SU-DHL-6 (cell line): Measurements from ENCODE around the gene SPIB.
"Not testable (repeated sequence)": the region's sequence is repeated elsewhere in the genome, so short reads cannot be mapped to it uniquely, and the experiment has no call there.

ENCODE experiments used
- H2AFZ ChIP-seq: fragments of 200-600 bp; sonication (generic); 2 replicates; pipeline ENCODE4 v1.6.1; 2014; ENCODE audit warnings: low read depth, mild to moderate bottlenecking, moderate library complexity, mixed read lengths, antibody characterized with exemption, low read length; ENCODE audit not compliant: severe bottlenecking
- H3F3A ChIP-seq: fragments of 200-600 bp; shearing (Covaris generic); 2 replicates; pipeline ENCODE4 v1.6.0; 2016; ENCODE audit warnings: antibody characterized with exemption, mild to moderate bottlenecking; ENCODE audit not compliant: insufficient read depth
- H3K27ac ChIP-seq: fragments of 200-600 bp; sonication (generic); 2 replicates; pipeline ENCODE4 v1.5.1; 2016; ENCODE audit warnings: low read depth, mild to moderate bottlenecking, low read length, moderate library complexity, mixed read lengths
- H3K27me3 ChIP-seq: fragments of 200-600 bp; sonication (generic), shearing (Covaris generic); 2 replicates; pipeline ENCODE4 v1.6.0; 2014; ENCODE audit warnings: mild to moderate bottlenecking, low read length
- H3K36me3 ChIP-seq: fragments of 200-600 bp; sonication (generic); 2 replicates; pipeline ENCODE4 v1.6.1; 2014; ENCODE audit warnings: mild to moderate bottlenecking, low read length, mixed read lengths
- H3K4me2 ChIP-seq: fragments of 300-600, 200-600 bp; shearing (Covaris generic), sonication (generic); 2 replicates; pipeline ENCODE4 v1.6.0; 2014; ENCODE audit warnings: low read length, low read depth, mild to moderate bottlenecking; ENCODE audit not compliant: poor library complexity, severe bottlenecking
- H3K4me3 ChIP-seq: fragments of 200-600 bp; sonication (generic); 2 replicates; pipeline ENCODE4 v1.5.1; 2014; ENCODE audit warnings: antibody characterized with exemption, low read length, mild to moderate bottlenecking, mixed read lengths; ENCODE audit not compliant: insufficient read depth, poor library complexity, severe bottlenecking
- H3K79me2 ChIP-seq: fragments of 200-600 bp; sonication (generic); 2 replicates; pipeline ENCODE4 v1.6.1; 2014; ENCODE audit warnings: mild to moderate bottlenecking, low read length, moderate library complexity; ENCODE audit not compliant: insufficient read depth
- H3K9ac ChIP-seq: fragments of 200-600 bp; sonication (generic); 2 replicates; pipeline ENCODE4 v1.7.0; 2014; ENCODE audit warnings: mild to moderate bottlenecking, low read length
- H3K9me2 ChIP-seq: fragments of 200-600 bp; sonication (generic); replicated peaks from 2 replicates; pipeline ENCODE4 v1.6.1; 2014; ENCODE audit warnings: low read length; ENCODE audit not compliant: insufficient read depth
- H3K9me3 ChIP-seq: fragments of 200-600 bp; sonication (generic); 2 replicates; pipeline ENCODE4 v1.6.1; 2014; ENCODE audit warnings: low read length, mixed read lengths; ENCODE audit not compliant: insufficient read depth
- H4K20me1 ChIP-seq: fragments of 200-600 bp; sonication (generic); 2 replicates; pipeline ENCODE4 v1.6.1; 2014; ENCODE audit warnings: low read depth, mild to moderate bottlenecking, antibody characterized with exemption, low read length, moderate library complexity, mixed read lengths
- EZH2phosphoT487 ChIP-seq: fragments of 200-600 bp; sonication (generic), shearing (Covaris generic); conservative IDR thresholded peaks from 2 replicates; pipeline ENCODE4 v1.6.1; 2018; ENCODE audit warnings: mild to moderate bottlenecking, antibody characterized with exemption, low read length, moderate library complexity, mixed read lengths
- TF ChIP-seq, protein P1 (sequence below): fragments of 200-600 bp; sonication (generic); IDR thresholded peaks from one replicate; pipeline ENCODE4 v1.5.1; 2017; ENCODE audit warnings: antibody characterized with exemption, mild to moderate bottlenecking, low read length, moderate library complexity; ENCODE audit not compliant: insufficient read depth, poor library complexity, severe bottlenecking

The SPIB gene

DNA sequence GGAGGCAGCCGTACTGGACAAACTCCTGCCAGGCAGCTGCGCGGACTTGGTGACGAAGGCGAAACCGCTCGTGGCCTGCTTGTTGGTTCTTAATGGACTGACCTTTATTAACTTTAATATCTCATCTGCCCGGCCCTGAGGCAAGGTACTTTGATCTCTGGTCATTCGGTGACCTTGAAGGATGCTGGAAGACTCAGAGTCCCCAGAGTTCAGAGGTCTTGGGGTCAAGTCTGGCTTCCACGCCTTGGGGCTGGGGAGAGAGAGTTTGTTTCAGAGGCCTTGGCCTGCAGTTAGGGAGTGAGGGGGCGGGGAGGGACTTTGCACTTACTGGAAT, 47.9 kb downstream of the SPIB start:
- H3K27ac ChIP-seq, result no peak overlapping the region
- no peak overlapping the region for H2AFZ ChIP-seq
- no peak overlapping the region for H3K4me3 ChIP-seq
- H3K9me2 ChIP-seq, result no peaks in the 10 kb centered on the region
- no peaks in the 10 kb centered on the region for H3K9me3 ChIP-seq
- H3K9ac ChIP-seq, result no peak overlapping the region
- no peaks in the 10 kb centered on the region for H3K36me3 ChIP-seq
- TF ChIP-seq, protein P1, sequence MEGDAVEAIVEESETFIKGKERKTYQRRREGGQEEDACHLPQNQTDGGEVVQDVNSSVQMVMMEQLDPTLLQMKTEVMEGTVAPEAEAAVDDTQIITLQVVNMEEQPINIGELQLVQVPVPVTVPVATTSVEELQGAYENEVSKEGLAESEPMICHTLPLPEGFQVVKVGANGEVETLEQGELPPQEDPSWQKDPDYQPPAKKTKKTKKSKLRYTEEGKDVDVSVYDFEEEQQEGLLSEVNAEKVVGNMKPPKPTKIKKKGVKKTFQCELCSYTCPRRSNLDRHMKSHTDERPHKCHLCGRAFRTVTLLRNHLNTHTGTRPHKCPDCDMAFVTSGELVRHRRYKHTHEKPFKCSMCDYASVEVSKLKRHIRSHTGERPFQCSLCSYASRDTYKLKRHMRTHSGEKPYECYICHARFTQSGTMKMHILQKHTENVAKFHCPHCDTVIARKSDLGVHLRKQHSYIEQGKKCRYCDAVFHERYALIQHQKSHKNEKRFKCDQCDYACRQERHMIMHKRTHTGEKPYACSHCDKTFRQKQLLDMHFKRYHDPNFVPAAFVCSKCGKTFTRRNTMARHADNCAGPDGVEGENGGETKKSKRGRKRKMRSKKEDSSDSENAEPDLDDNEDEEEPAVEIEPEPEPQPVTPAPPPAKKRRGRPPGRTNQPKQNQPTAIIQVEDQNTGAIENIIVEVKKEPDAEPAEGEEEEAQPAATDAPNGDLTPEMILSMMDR, result no peak
- no peak for TF ChIP-seq EZH2phosphoT487
- H3K79me2 ChIP-seq, result no peaks in the 10 kb centered on the region
- H3F3A ChIP-seq, result no peaks in the 10 kb centered on the region
- no peak overlapping the region for H3K4me2 ChIP-seq
- no peaks in the 10 kb centered on the region for H4K20me1 ChIP-seq
- no peaks in the 10 kb centered on the region for H3K27me3 ChIP-seq

DNA sequence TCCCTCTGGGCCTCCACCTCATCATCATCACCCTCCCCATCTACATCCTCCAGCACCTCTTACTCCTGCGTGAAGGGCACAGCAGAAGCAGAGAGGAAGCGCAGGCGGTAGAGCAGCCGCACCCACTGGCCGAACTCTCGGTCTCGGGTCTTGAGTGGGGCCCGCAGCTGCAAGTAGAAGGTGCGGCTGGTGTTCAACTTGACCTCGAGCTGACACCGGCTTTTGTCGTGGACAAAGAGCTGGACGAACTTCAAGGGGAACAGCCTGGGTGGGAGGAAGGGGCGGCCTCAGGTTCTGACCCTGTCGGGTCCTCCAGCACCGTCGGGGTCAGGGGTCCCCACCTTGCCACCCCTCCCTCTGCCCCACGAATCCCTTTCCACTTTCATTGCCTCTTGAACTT, 48.8 kb downstream of the SPIB start:
- Histone ChIP-seq H3K27me3 (no peaks in the 10 kb centered on the region), H3K4me2 (no peak overlapping the region), H3K9ac (no peak overlapping the region)

DNA sequence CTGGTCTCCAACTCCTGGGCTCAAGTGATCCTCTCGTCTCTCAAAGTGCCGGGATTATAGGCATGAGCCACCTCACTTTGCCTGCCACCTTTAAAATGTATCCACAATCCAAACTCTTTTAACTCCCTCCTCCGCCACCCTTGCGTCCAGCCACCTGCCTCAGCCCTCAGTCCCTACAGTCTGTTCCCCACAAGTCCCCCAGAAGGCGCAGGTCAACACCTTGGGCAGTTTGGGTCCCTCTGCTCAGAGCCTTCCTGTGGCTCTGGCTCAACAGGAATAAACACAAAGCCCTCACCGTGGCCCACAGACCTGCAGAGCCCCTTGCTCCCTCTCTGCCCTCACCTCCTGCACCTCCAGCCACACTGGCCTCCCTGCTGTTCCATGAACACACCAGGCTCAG, 50.1 kb downstream of the SPIB start:
- Histone ChIP-seq H3K27me3 (no peaks in the 10 kb centered on the region), H4K20me1 (no peaks in the 10 kb centered on the region), H3K4me2 (no peak overlapping the region), H3K36me3 (no peaks in the 10 kb centered on the region), H3K9ac (no peak overlapping the region), H3K4me3 (no peak overlapping the region), H3K27ac (no peak overlapping the region), H2AFZ (no peak overlapping the region), H3K9me3 (no peaks in the 10 kb centered on the region), H3K9me2 (no peaks in the 10 kb centered on the region), H3F3A (no peaks in the 10 kb centered on the region), H3K79me2 (no peaks in the 10 kb centered on the region)
- TF ChIP-seq, protein P1, result no peak
- TF ChIP-seq EZH2phosphoT487, result no peak

More for the DNA sequence above, 48.8 kb downstream of the SPIB start:
- no peaks in the 10 kb centered on the region for H3K79me2 ChIP-seq
- H3K9me3 ChIP-seq, result no peaks in the 10 kb centered on the region
- H3F3A ChIP-seq, result no peaks in the 10 kb centered on the region
- H3K4me3 ChIP-seq, result no peak overlapping the region
- no peak overlapping the region for H2AFZ ChIP-seq
- H3K27ac ChIP-seq, result no peak overlapping the region
- no peaks in the 10 kb centered on the region for H4K20me1 ChIP-seq
- no peaks in the 10 kb centered on the region for H3K9me2 ChIP-seq
- no peaks in the 10 kb centered on the region for H3K36me3 ChIP-seq
- TF ChIP-seq EZH2phosphoT487, result no peak
- TF ChIP-seq, protein P1, result no peak

DNA sequence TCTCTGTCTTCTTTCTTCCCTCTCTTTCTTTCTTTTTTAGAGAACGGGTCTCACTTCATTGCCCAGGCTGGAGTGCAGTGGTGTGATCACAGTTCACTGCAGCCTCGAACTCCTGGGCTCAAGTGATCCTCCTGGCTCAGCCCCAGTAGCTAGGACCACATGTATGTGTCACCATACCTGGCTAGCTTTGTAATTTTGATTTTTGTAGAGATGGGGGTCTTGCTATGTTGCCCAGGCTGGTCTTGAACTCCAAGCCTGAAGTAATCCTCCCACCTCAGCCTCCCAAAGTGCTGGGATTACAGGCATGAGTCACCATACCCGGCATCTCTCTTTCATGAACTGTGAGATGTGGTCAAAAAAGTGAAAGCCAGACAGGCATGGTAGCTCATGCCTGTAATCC, 54.6 kb downstream of the SPIB start:
- H3K9me2 ChIP-seq, H3K4me3 ChIP-seq, H3K36me3 ChIP-seq, H3K9me3 ChIP-seq, H3K27me3 ChIP-seq, H3F3A ChIP-seq, H2AFZ ChIP-seq, H4K20me1 ChIP-seq, H3K27ac ChIP-seq, H3K9ac ChIP-seq, H3K4me2 ChIP-seq: not testable (repeated sequence)
- peaks cover 18% of the 10 kb centered on the region for H3K79me2 ChIP-seq
